GM10266 (cell line): ENCODE data around the gene IRF5.
"Not testable (repeated sequence)": the region's sequence is repeated elsewhere in the genome, so short reads cannot be mapped to it uniquely, and the experiment has no call there.

Experiments used
- DNase-seq: peaks from one replicate; pipeline ENCODE4 v3.0.0; 2012; ENCODE audit errors: extremely low spot score
- CTCF ChIP-seq: IDR thresholded peaks from 2 replicates; pipeline ENCODE4 v1.5.1; 2012; ENCODE audit warnings: mild to moderate bottlenecking, low read depth; ENCODE audit not compliant: control insufficient read depth, insufficient read depth; ENCODE audit errors: missing control alignments

Gene IRF5

GRCh38 chr7:128989961-128990360 is 52.2 kb downstream of the IRF5 start:
- DNase-seq = no peak
- no peak for TF ChIP-seq CTCF

GRCh38 chr7:128993419-128993818 is 55.7 kb downstream of the IRF5 start:
- TF ChIP-seq CTCF = no peak
- DNase-seq = no peak

- not testable (repeated sequence) for DNase-seq
Observed at GRCh38 chr7:128994560-128994959, 56.8 kb downstream of the IRF5 start.

- TF ChIP-seq CTCF = no peak
- no peak for DNase-seq
Observed at GRCh38 chr7:128997181-128997580, 59.5 kb downstream of the IRF5 start.
